ENCODE results near the gene COPS9.

COPS9 gene

GRCh38 chr2:240109386-240109785, 26.7 kb downstream of the COPS9 start:
- no peak for TF ChIP-seq CTCF (IDR thresholded peaks at IDR 0.05; ENCODE audit: unreplicated experiment in 3 of 3)
- Mint-ChIP-seq H3K4me1 (peaks cover 8% of the 10 kb centered on the region), H3K9me3 (no peaks in the 10 kb centered on the region), H3K4me3 (no peak overlapping the region), H3K27ac (no peak overlapping the region), H3K27me3 (ENCODE audit: low read depth) (peaks cover 35% of the 10 kb centered on the region), H3K36me3 (ENCODE audit: low read depth) (no peaks in the 10 kb centered on the region)

GRCh38 chr2:240107477-240107796, 28.7 kb downstream of the COPS9 start:
- Mint-ChIP-seq H3K4me3 (no peak overlapping the region), H3K9me3 (no peaks in the 10 kb centered on the region), H3K27ac (no peak overlapping the region), H3K36me3 (ENCODE audit: low read depth) (no peaks in the 10 kb centered on the region), H3K4me1 (peaks cover 8% of the 10 kb centered on the region), H3K27me3 (ENCODE audit: low read depth) (peaks cover 33% of the 10 kb centered on the region)
- TF ChIP-seq CTCF (IDR thresholded peaks at IDR 0.05; ENCODE audit: unreplicated experiment in 3 of 3), result no peak

- H3K36me3 Mint-ChIP-seq (ENCODE audit: low read depth), result no peaks in the 10 kb centered on the region
- H3K4me3 Mint-ChIP-seq, result no peak overlapping the region
Measured at GRCh38 chr2:240106765-240107476, 29.2 kb downstream of the COPS9 start.

GRCh38 chr2:240105982-240106381, 30.1 kb downstream of the COPS9 start:
- Mint-ChIP-seq H3K27ac (no peak overlapping the region), H3K36me3 (ENCODE audit: low read depth) (no peaks in the 10 kb centered on the region), H3K4me1 (no peaks in the 10 kb centered on the region), H3K27me3 (ENCODE audit: low read depth) (peaks cover 36% of the 10 kb centered on the region), H3K9me3 (peaks cover 5% of the 10 kb centered on the region), H3K4me3 (no peak overlapping the region)
- TF ChIP-seq CTCF (IDR thresholded peaks at IDR 0.05; ENCODE audit: unreplicated experiment in 3 of 3), result no peak

More at GRCh38 chr2:240106765-240107476, 29.2 kb downstream of the COPS9 start:
- Mint-ChIP-seq H3K27me3 (ENCODE audit: low read depth) (peaks cover 33% of the 10 kb centered on the region), H3K9me3 (no peaks in the 10 kb centered on the region), H3K4me1 (peaks cover 8% of the 10 kb centered on the region), H3K27ac (no peak overlapping the region)
- TF ChIP-seq CTCF (IDR thresholded peaks at IDR 0.05; ENCODE audit: unreplicated experiment in 3 of 3), result no peak

DNA sequence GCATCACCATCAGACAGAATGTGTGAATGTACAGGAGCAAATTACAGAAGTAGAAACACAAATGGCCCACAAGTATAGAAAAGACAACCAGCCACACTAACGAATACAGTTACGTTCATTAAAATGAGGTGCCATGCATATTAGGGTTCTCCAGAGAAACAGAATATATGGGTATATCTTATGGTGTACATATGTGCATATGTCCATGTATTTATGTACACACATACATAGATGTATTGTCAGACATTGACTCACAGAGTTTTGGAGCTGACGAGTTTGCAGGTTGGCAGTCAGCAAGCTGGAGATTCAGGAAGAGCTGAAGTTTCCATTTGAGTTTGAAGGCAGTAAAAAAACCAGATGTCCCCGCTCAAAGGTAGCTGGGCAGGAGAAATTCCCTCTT, 33.0 kb downstream of the COPS9 start:
- Mint-ChIP-seq H3K9me3 (peaks cover 25% of the 10 kb centered on the region), H3K27ac (no peak overlapping the region), H3K4me1 (no peaks in the 10 kb centered on the region), H3K27me3 (ENCODE audit: low read depth) (peaks cover 38% of the 10 kb centered on the region), H3K4me3 (no peak overlapping the region), H3K36me3 (ENCODE audit: low read depth) (no peaks in the 10 kb centered on the region)
- TF ChIP-seq CTCF (IDR thresholded peaks at IDR 0.05; ENCODE audit: unreplicated experiment in 3 of 3), result no peak

- no peak for TF ChIP-seq CTCF (IDR thresholded peaks at IDR 0.05; ENCODE audit: unreplicated experiment in 3 of 3)
- Mint-ChIP-seq H3K4me1 (no peaks in the 10 kb centered on the region), H3K4me3 (no peak overlapping the region), H3K36me3 (ENCODE audit: low read depth) (no peaks in the 10 kb centered on the region), H3K27me3 (ENCODE audit: low read depth) (peaks cover 61% of the 10 kb centered on the region), H3K27ac (no peak overlapping the region), H3K9me3 (peaks cover 45% of the 10 kb centered on the region)
Measured at GRCh38 chr2:240098349-240098748, 37.8 kb downstream of the COPS9 start.

Data from nephron (organoid).